Measurements from ENCODE around the gene AGPAT3. TPM values are rescaled to one million over a fixed set of nuclear protein-coding genes. Genes with fewer than 3 reads are reported as not detected.

Gene AGPAT3
- total RNA-seq, 5 donors from 2014 or later (not counting 1 experiment from before 2014, with no cell fraction given): 48.4 to 77.2 (median 65.1) TPM

DNA sequence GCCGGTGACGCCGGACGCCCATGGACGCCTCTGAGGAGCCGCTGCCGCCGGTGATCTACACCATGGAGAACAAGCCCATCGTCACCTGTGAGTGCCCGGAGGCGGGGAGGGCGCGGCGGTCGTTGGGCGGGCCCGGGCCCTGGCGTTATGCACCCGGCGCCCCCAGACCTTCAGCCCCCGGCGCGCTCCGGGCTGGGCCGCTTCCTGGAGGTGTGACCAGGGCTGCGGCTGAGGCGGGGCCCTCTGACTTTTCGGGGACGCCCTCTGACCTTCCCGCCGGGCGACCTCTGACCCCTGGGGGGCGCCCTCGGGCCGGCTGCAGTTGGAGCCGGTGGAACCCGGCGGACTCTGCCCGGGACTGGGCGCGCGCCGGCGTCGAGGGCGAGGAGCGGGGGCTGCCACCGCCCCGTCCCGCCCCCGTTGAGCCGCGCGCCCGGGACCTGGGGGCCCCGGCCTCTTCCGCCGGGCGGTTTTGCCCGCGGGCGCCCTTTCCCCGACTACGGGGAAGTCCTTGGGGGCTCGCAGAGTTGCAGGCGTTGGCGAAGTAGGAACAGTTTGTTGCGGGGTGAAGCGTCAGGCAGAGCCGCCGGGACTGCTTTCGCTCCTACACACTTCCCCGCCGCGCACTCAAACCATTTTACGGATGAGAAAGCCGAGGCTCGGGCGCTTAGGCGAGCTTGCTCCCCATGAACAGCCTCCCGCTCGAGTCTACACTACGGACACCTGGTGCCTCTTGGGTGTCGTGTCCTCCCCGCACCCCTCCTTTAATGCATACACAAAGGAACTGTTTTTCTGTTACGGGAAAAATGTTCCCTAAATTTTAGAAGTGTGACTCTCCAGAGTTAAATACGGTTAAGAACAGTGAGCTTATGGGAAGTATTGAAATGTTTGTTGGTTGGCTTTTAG lies 147.7 kb downstream of the AGPAT3 start:
- Mint-ChIP-seq H3K4me3 (peak overlapping the region; percentile 92 to 96 (median 92)), H3K9me3 (no peaks in the 10 kb centered on the region), H3K27ac (peak overlapping the region; percentile 94 to 96), H3K36me3 (no peaks in the 10 kb centered on the region), H3K27me3 (no peaks in the 10 kb centered on the region), H3K4me1 (peaks cover 51 to 61% (median 54%) of the 10 kb centered on the region in 3 donors)
- ChIA-PET CTCF (interaction anchor here (0.6 to 1.5 kb wide), 2 partner anchors 9 to 53 kb away, joined by 3 to 5 read pairs; no protein-coding TSS in a partner anchor), POLR2A (interaction anchor here in 1 of 2 donors (0.5 to 2.0 kb wide), 3 partner anchors 23 to 1039 kb away, joined by 3 to 10 read pairs (median 9); no protein-coding TSS in a partner anchor)
- Histone ChIP-seq H3K4me1 (ENCODE audit: control insufficient read depth in 1 of 2, extremely low read depth in 1 of 2, insufficient read depth in 2 of 2, low read length in 2 of 2) (peaks cover 14 to 37% of the 10 kb centered on the region in 2 experiments), H3K4me3 (ENCODE audit: control insufficient read depth in 1 of 2, extremely low read depth in 1 of 2, low read length in 1 of 2) (peak overlapping the region; percentile 74 to 91), H3K27ac (ENCODE audit: low read length) (peak overlapping the region; percentile 81), H3K36me3 (ENCODE audit: control insufficient read depth in 2 of 2, extremely low read depth in 1 of 2, insufficient read depth in 1 of 2, low read length in 1 of 2) (no peaks in the 10 kb centered on the region), H3K9me3 (no peaks in the 10 kb centered on the region), H3K27me3 (replicated peaks in 1 of 2; ENCODE audit: control insufficient read depth in 2 of 2, extremely low read depth in 1 of 2, insufficient read depth in 2 of 2, low read length in 1 of 2) (no peaks in the 10 kb centered on the region)
- WGBS (ENCODE audit: insufficient coverage): 0% methylated on average over 79 of the region's 87 CpGs
- ATAC-seq (replicated peaks in 1 of 4): peak; percentile 75 to 82 (median 77)
- peak; percentile 45 to 84 (median 65) for DNase-seq

DNA sequence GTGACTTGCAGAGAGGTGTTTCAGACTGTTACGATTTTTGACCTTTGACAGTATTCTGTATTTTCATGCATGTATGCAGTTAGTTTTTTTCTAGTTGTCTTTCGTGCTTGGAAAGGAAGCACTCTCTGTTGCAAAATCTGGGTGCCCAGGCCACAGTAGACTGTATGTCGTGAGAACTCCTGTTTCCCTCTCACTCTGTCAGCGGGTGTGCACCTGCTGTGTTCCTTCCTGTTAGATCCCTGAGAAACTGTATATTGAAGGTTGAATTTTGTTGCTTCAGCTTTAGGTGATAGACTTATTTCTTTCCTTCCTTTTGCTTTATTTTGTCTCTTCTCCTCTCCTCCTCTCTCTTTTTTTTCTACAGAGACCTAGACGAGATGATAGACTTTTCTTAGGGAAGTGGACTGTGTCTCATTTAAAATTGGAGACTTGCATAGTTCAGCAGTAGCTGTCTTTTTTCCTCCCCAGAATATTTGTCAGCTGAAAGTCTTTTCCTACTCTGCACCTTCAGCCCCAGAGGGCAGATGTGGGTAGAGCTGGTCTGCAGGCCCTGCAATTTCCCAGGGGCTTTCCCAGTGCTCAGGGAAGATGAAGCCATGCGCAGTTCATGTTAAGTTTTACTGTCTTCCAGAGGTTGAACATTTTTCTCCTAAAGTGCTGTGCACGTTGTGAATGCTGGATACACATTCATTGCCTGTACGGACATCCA lies 148.5 kb downstream of the AGPAT3 start:
- H3K36me3 ChIP-seq (ENCODE audit: control insufficient read depth in 2 of 2, extremely low read depth in 1 of 2, insufficient read depth in 1 of 2, low read length in 1 of 2): no peaks in the 10 kb centered on the region
- peak overlapping the region; percentile 94 to 96 for H3K27ac Mint-ChIP-seq
- peaks cover 59 to 69% (median 62%) of the 10 kb centered on the region in 3 donors for H3K4me1 Mint-ChIP-seq
- H3K27me3 ChIP-seq (replicated peaks in 1 of 2; ENCODE audit: control insufficient read depth in 2 of 2, extremely low read depth in 1 of 2, insufficient read depth in 2 of 2, low read length in 1 of 2): no peaks in the 10 kb centered on the region
- no peaks in the 10 kb centered on the region for H3K9me3 Mint-ChIP-seq
- no peaks in the 10 kb centered on the region for H3K9me3 ChIP-seq
- H3K4me1 ChIP-seq (ENCODE audit: control insufficient read depth in 1 of 2, extremely low read depth in 1 of 2, insufficient read depth in 2 of 2, low read length in 2 of 2): peaks cover 17 to 44% of the 10 kb centered on the region in 2 experiments
- ATAC-seq (replicated peaks in 1 of 4): peak; percentile 10 to 36 (median 19)
- DNase-seq: peak in 19 of 35 experiments; percentile 15 to 74 (median 28)
- peak overlapping the region; percentile 92 to 96 (median 92) for H3K4me3 Mint-ChIP-seq
- H3K36me3 Mint-ChIP-seq: no peaks in the 10 kb centered on the region
- 0% methylated on average over 2 of the region's 8 CpGs for WGBS (ENCODE audit: insufficient coverage)
- H3K27ac ChIP-seq (ENCODE audit: low read length): peak overlapping the region; percentile 81
- ChIA-PET CTCF (interaction anchor here (0.6 to 1.5 kb wide), 2 partner anchors 8 to 52 kb away, joined by 3 to 5 read pairs; no protein-coding TSS in a partner anchor), POLR2A (interaction anchor here in 1 of 2 donors (0.5 to 2.0 kb wide), 3 partner anchors 22 to 1040 kb away, joined by 3 to 10 read pairs (median 9); no protein-coding TSS in a partner anchor)
- H3K27me3 Mint-ChIP-seq: no peaks in the 10 kb centered on the region
- peak overlapping the region; percentile 74 to 91 for H3K4me3 ChIP-seq (ENCODE audit: control insufficient read depth in 1 of 2, extremely low read depth in 1 of 2, low read length in 1 of 2)

DNA sequence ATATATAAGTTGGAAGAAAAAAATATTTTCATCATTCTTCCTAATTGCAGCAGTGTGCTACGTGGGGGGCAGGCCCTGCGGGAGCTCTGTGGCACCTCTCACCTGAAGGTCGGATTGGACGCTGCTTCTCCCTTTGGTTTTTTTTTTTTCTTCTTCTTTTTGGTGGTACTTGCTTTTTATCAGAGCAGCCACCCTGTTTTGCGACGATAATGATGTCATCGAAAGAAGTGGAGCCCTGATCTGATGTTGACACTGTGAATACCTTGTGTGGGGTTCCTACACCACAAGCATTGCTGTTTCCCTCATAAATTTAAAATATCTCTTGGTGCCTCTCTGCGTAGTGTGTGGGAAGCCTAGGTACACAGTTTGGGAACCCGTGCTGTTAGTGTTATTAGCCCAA lies 152.6 kb downstream of the AGPAT3 start:
- Mint-ChIP-seq H3K27me3 (no peaks in the 10 kb centered on the region), H3K4me1 (peaks cover 85 to 91% (median 87%) of the 10 kb centered on the region in 3 donors), H3K9me3 (no peaks in the 10 kb centered on the region), H3K4me3 (peak overlapping the region in 1 of 3 donors; percentile 53), H3K36me3 (no peaks in the 10 kb centered on the region), H3K27ac (peak overlapping the region; percentile 75 to 79)
- Histone ChIP-seq H3K36me3 (ENCODE audit: control insufficient read depth in 2 of 2, extremely low read depth in 1 of 2, insufficient read depth in 1 of 2, low read length in 1 of 2) (no peaks in the 10 kb centered on the region), H3K27me3 (replicated peaks in 1 of 2; ENCODE audit: control insufficient read depth in 2 of 2, extremely low read depth in 1 of 2, insufficient read depth in 2 of 2, low read length in 1 of 2) (no peaks in the 10 kb centered on the region), H3K4me3 (ENCODE audit: control insufficient read depth in 1 of 2, extremely low read depth in 1 of 2, low read length in 1 of 2) (no peak overlapping the region), H3K9me3 (no peaks in the 10 kb centered on the region), H3K4me1 (ENCODE audit: control insufficient read depth in 1 of 2, extremely low read depth in 1 of 2, insufficient read depth in 2 of 2, low read length in 2 of 2) (peaks cover 42 to 73% of the 10 kb centered on the region in 2 experiments), H3K27ac (ENCODE audit: low read length) (no peak overlapping the region)
- ChIA-PET POLR2A (interaction anchor here in 1 of 2 donors (0.7 kb wide), 1 partner anchor 1623 kb away, joined by 3 read pairs; no protein-coding TSS in a partner anchor), CTCF (no interaction called here)
- WGBS (ENCODE audit: insufficient coverage): 100% methylated on average over 3 of the region's 9 CpGs
- no peak for ATAC-seq (replicated peaks in 1 of 4)
- no peak for DNase-seq

DNA sequence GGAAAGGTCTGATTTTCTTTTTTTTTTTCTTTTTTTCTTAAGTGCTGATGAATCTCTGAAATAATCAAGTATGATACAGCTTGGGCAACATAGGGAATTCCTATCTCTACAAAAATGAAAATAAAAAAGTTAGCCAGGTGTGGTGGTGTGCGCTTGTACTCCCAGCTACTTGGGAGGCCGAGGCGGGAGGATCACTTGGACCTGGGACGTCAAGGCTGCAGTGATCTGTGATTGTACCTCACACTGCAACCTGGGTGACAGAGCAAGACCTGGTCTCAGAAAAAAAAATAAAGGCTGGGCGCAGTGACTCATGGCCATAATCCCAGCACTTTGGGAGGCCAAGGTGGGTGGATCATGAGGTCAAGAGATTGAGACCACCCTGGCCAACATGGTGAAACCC lies 153.1 kb downstream of the AGPAT3 start:
- H3K27me3 Mint-ChIP-seq: no peaks in the 10 kb centered on the region
- H3K36me3 Mint-ChIP-seq: peaks cover under 1% of the 10 kb centered on the region
- CTCF ChIA-PET: no interaction called here
- H3K4me3 Mint-ChIP-seq: peak overlapping the region in 1 of 3 donors; percentile 53
- POLR2A ChIA-PET: interaction anchor here (0.7 kb wide), 4 partner anchors 22 to 1624 kb away, joined by 3 to 9 read pairs (median 4); no protein-coding TSS in a partner anchor
- Histone ChIP-seq H3K9me3 (no peaks in the 10 kb centered on the region), H3K27ac (ENCODE audit: low read length) (no peak overlapping the region), H3K27me3 (replicated peaks in 1 of 2; ENCODE audit: control insufficient read depth in 2 of 2, extremely low read depth in 1 of 2, insufficient read depth in 2 of 2, low read length in 1 of 2) (no peaks in the 10 kb centered on the region), H3K4me1 (ENCODE audit: control insufficient read depth in 1 of 2, extremely low read depth in 1 of 2, insufficient read depth in 2 of 2, low read length in 2 of 2) (peaks cover 42 to 73% of the 10 kb centered on the region in 2 experiments), H3K36me3 (ENCODE audit: control insufficient read depth in 2 of 2, extremely low read depth in 1 of 2, insufficient read depth in 1 of 2, low read length in 1 of 2) (no peaks in the 10 kb centered on the region), H3K4me3 (ENCODE audit: control insufficient read depth in 1 of 2, extremely low read depth in 1 of 2, low read length in 1 of 2) (no peak overlapping the region)
- no peaks in the 10 kb centered on the region for H3K9me3 Mint-ChIP-seq
- peak overlapping the region; percentile 79 to 82 for H3K27ac Mint-ChIP-seq
- ATAC-seq (replicated peaks in 1 of 4) (no peak), DNase-seq (no peak)
- peaks cover 89 to 93% (median 90%) of the 10 kb centered on the region in 3 donors for H3K4me1 Mint-ChIP-seq
- WGBS (ENCODE audit: insufficient coverage): 97% methylated on average over 4 of the region's 5 CpGs

DNA sequence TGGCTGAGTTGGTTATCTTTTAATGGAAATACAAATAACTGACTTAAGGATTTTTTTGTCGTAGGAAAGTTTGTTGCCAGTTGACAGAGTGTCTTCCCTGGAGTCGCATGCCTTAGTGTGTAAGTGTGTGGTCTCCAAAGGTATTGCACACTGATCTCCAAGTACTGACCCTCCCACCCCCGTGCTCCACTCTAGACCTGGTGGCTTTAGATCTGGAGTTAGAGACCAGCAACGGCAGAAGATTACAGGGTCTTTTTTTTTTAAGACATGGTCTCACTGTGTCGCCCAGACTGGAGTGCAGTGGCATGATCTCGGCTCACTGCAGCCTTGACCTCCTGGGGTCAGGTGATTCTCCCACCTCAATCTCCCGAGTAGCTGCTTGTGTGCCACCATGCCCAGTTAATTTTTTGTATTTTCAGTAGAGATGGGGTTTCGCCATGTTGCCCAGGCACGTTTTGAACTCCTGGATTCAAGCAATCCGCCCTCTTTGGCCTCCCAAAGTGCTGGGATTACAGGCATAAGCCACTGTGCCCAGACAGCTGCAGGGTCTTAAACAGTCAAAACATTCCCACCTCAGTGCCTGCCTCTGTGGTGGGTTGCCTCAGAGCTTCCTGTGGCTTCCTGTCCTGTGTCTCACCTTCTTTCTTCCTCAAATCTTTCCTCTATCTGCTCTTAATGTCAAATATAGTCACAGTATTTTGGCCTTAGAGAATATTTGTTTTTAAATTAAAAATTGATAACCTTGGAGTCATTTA lies 154.0 kb downstream of the AGPAT3 start:
- peak overlapping the region in 1 of 2 donors; percentile 29 for H3K4me3 ChIP-seq (ENCODE audit: control insufficient read depth in 1 of 2, extremely low read depth in 1 of 2, low read length in 1 of 2)
- H3K9me3 ChIP-seq: no peaks in the 10 kb centered on the region
- peak overlapping the region; percentile 28 for H3K27ac ChIP-seq (ENCODE audit: low read length)
- Mint-ChIP-seq H3K4me1 (peaks cover 89 to 92% (median 89%) of the 10 kb centered on the region in 3 donors), H3K27ac (peak overlapping the region; percentile 82 to 84), H3K4me3 (peak overlapping the region; percentile 17 to 53 (median 28)), H3K27me3 (no peaks in the 10 kb centered on the region), H3K36me3 (peaks cover 4% of the 10 kb centered on the region), H3K9me3 (no peaks in the 10 kb centered on the region)
- CTCF ChIA-PET: no interaction called here
- no peaks in the 10 kb centered on the region for H3K36me3 ChIP-seq (ENCODE audit: control insufficient read depth in 2 of 2, extremely low read depth in 1 of 2, insufficient read depth in 1 of 2, low read length in 1 of 2)
- no peaks in the 10 kb centered on the region for H3K27me3 ChIP-seq (replicated peaks in 1 of 2; ENCODE audit: control insufficient read depth in 2 of 2, extremely low read depth in 1 of 2, insufficient read depth in 2 of 2, low read length in 1 of 2)
- POLR2A ChIA-PET: interaction anchor here in 1 of 2 donors (0.6 kb wide), 1 partner anchor 39 kb away, joined by 4 read pairs; no protein-coding TSS in a partner anchor
- DNase-seq (peak in 1 of 35 experiments; percentile 37), ATAC-seq (replicated peaks in 1 of 4) (peak; percentile 22 to 41 (median 29))
- H3K4me1 ChIP-seq (ENCODE audit: control insufficient read depth in 1 of 2, extremely low read depth in 1 of 2, insufficient read depth in 2 of 2, low read length in 2 of 2): peaks cover 39 to 75% of the 10 kb centered on the region in 2 experiments
- 57% methylated on average over 4 of the region's 10 CpGs for WGBS (ENCODE audit: insufficient coverage)

Measured in T-cell (primary cell).